ENCODE results near the gene EXO1.
"Not testable (repeated sequence)": the region's sequence is repeated elsewhere in the genome, so short reads cannot be mapped to it uniquely, and the experiment has no call there.

EXO1 gene

GRCh38 chr1:241847796-241848685, at the start of gene EXO1:
Gene EXO1, plus strand, starts transcription at chr1:241848204. Its CDS starts 2,222 bp downstream, at chr1:241850426.
- peak; percentile 93 to 94 for DNase-seq

DNA sequence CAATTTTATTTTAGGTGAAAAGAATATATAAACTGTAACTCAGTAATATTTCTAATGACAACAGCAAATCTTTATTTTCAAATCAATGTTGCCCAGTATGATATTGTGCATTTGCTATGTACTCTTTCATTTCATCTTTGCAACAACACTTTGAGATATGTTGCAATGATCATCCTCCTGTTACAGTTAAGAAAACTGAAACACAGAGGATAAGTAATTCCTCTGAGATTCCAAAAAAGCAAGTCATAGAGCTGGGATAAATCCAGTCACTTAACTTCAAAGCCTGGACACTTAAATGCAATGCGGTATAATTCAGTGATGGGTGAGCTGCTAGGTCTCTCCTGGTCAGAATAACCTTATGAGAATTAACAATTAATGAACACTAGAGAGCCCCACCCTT, 48.6 kb upstream of the EXO1 start:
- DNase-seq: no peak

DNA sequence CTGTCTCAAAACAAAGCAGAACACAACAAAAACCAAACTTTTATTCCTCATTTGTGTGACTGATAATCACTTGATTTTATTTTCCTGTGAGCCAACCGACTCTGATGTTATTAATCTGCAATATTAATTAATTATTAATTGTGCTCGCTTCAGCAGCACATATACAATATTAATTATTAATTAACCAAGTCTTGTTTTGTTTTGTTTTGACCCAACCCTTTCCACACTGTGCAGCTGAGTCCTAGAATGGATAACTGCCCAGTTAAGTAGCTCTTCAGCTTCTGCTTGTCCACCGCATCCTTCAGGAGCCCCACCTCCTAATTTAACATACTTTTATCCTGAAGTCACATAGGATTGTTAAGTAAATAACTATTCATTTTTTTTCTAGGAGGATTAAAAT, 47.4 kb upstream of the EXO1 start:
- DNase-seq: no peak

GRCh38 chr1:241802863-241803262, 45.1 kb upstream of the EXO1 start:
- no peak for DNase-seq

GRCh38 chr1:241804706-241805105, 43.3 kb upstream of the EXO1 start:
- DNase-seq: not testable (repeated sequence)

DNA sequence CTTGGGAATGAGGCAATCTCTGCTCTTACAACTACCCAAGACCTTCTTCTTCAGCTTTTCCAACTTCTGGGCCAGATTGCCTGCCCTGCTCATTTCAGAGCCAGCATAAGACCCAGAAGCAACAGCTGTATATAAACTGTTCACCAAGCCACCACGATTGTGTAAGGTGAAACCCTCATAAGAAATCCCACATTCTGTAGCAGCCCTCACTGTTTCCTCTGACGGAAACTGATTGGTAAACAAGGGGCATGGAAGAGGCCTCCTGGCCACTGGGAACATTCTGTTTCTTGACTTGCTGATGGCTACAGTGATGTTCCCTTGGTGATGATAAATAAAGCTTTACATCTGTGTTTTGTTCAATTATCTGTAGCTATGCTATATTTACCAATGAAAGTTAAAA, 39.7 kb upstream of the EXO1 start:
- DNase-seq: no peak

- DNase-seq: no peak
These were observed 37.1 kb upstream of the EXO1 start for GRCh38 chr1:241810769-241811405.

- no peak for DNase-seq
These were observed 34.2 kb upstream of the EXO1 start for GRCh38 chr1:241813768-241814320.

- no peak for DNase-seq
These were observed 32.0 kb upstream of the EXO1 start for GRCh38 chr1:241816008-241816407.

DNA sequence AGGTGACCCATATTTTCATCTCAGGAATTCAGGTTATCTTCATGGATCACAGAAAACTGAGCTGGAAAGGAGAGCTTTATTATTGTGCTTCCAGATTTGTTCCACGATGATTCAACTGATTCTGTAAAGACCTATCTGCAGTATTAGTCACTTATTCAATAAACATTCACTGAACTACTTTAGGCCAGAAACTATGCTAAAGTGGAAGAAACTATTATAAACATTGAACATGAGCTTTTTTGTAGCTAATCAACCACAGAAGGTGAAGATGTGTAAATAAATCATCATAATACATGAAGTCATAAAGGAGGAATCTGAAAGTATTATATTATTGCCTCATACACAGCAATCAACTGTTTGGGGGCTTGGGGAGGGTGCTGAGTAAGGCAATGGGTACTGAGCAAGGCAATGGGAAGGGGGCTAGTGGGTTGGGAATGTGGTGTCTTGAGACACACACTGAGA, 30.6 kb upstream of the EXO1 start:
- no peak for DNase-seq

GRCh38 chr1:241817956-241818612, 29.9 kb upstream of the EXO1 start:
- no peak for DNase-seq

GRCh38 chr1:241819340-241819866, 28.6 kb upstream of the EXO1 start:
- no peak for DNase-seq

GRCh38 chr1:241821363-241821762, 26.6 kb upstream of the EXO1 start:
- no peak for DNase-seq

DNA sequence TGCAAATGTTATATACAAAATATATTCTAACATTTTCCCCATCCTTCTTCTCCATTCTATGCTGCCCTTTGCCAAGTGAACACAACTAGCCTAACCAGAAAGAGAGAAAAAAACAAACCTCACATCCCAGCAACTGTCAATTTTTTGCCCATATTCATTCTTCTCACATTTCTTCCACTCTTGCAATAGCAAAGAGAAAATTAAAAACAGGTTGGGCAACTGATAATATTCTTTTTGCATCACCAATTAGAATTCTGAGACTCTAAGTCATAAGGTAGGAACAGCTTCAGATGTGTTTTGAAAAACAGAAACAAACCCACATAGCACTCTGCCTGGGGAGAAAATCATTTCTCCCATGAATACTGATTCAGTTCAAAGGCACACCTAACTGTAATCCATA, 25.2 kb upstream of the EXO1 start:
- no peak for DNase-seq

- DNase-seq: no peak
These were observed 24.1 kb upstream of the EXO1 start for GRCh38 chr1:241823925-241824324.

GRCh38 chr1:241825581-241825980, 22.4 kb upstream of the EXO1 start:
- DNase-seq: no peak

DNA sequence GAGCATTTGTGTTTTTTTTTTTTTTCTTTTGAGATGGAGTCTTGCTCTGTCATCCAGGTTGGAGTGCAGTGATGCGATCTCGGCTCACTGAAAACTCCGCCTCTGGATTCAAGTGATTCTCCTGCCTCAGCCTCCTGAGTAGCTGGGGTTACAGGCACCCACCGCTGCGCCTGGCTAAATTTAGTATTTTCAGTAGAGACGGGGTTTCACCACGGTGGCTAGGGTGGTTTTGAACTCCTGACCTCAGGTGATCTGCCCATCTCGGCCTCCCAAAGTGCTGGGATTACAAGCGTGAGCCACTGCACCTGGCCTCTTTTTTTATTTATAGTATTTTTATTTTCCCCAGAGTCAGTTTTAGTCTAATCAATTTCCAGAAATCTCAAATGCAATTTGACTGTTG, 21.4 kb upstream of the EXO1 start:
- DNase-seq: not testable (repeated sequence)

- DNase-seq: no peak
These were observed 20.7 kb upstream of the EXO1 start for GRCh38 chr1:241827264-241827663.

- no peak for DNase-seq
These were observed 19.5 kb upstream of the EXO1 start for GRCh38 chr1:241828463-241829021.

DNA sequence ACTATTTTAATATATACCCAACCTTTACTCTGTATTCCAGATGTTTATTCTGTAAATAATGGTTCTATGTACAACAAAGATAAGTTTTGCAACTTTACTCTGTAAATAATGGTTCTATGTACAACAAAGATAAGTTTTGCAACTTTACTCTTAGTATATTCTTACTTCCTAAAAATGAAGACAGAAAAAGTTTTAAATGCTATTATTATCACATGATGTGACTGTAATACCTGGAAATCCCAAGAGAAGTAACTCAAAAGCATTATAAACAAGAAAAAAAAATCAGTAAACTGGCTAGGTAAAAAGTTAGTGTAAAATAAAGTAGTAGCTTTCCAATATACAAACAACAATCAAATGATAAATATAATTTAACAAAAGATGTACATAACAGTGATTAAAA, 18.5 kb upstream of the EXO1 start:
- no peak for DNase-seq

- peak; percentile 21 to 35 for DNase-seq
These were observed 13.1 kb upstream of the EXO1 start for GRCh38 chr1:241834733-241835377.

- DNase-seq: no peak
These were observed 11.1 kb upstream of the EXO1 start for GRCh38 chr1:241836941-241837340.
